Measurements from ENCODE around the gene CPN1.
A peak's percentile ranks its signal among the peaks of the same experiment; 100 is the strongest.
"Not testable (repeated sequence)": the region's sequence is repeated elsewhere in the genome, so short reads cannot be mapped to it uniquely, and the experiment has no call there.

CPN1 gene

GRCh38 chr10:100020886-100021253, 60.8 kb downstream of the CPN1 start:
- no peaks in the 10 kb centered on the region for H3K27me3 Mint-ChIP-seq
- H3K27ac Mint-ChIP-seq, result peak overlapping the region; percentile 26
- H3K9me3 Mint-ChIP-seq, result no peaks in the 10 kb centered on the region
- H3K4me1 Mint-ChIP-seq, result peaks cover 15% of the 10 kb centered on the region
- ATAC-seq, result no peak
- no peaks in the 10 kb centered on the region for H3K36me3 Mint-ChIP-seq
- H3K4me3 Mint-ChIP-seq, result no peak overlapping the region

- Mint-ChIP-seq H3K9me3 (no peaks in the 10 kb centered on the region), H3K27me3 (no peaks in the 10 kb centered on the region), H3K4me3 (no peak overlapping the region), H3K36me3 (no peaks in the 10 kb centered on the region), H3K27ac (peak overlapping the region; percentile 26), H3K4me1 (peaks cover 15% of the 10 kb centered on the region)
- peak; percentile 73 for ATAC-seq
Measured at GRCh38 chr10:100020142-100020885, 61.4 kb downstream of the CPN1 start.

GRCh38 chr10:100019787-100020141, 61.9 kb downstream of the CPN1 start:
- no peaks in the 10 kb centered on the region for H3K9me3 Mint-ChIP-seq

GRCh38 chr10:100014071-100014762, 67.5 kb downstream of the CPN1 start:
- Mint-ChIP-seq H3K27ac (peak overlapping the region; percentile 92), H3K36me3 (no peaks in the 10 kb centered on the region), H3K9me3 (no peaks in the 10 kb centered on the region), H3K4me1 (peaks cover 32% of the 10 kb centered on the region), H3K27me3 (no peaks in the 10 kb centered on the region), H3K4me3 (peak overlapping the region; percentile 44)
- ATAC-seq, result peak; percentile 77

More at GRCh38 chr10:100019787-100020141, 61.9 kb downstream of the CPN1 start:
- Mint-ChIP-seq H3K27me3 (no peaks in the 10 kb centered on the region), H3K27ac (peak overlapping the region; percentile 26), H3K36me3 (no peaks in the 10 kb centered on the region), H3K4me1 (peaks cover 15% of the 10 kb centered on the region), H3K4me3 (no peak overlapping the region)
- ATAC-seq, result no peak

- Mint-ChIP-seq H3K27me3 (no peaks in the 10 kb centered on the region), H3K27ac (peak overlapping the region; percentile 92), H3K4me3 (no peak overlapping the region), H3K9me3 (no peaks in the 10 kb centered on the region), H3K4me1 (peaks cover 38% of the 10 kb centered on the region), H3K36me3 (no peaks in the 10 kb centered on the region)
- no peak for ATAC-seq
Measured at GRCh38 chr10:100013621-100014020, 68.0 kb downstream of the CPN1 start.

- H3K27ac Mint-ChIP-seq, result peak overlapping the region; percentile 92
- H3K36me3 Mint-ChIP-seq, ATAC-seq, H3K4me3 Mint-ChIP-seq, H3K27me3 Mint-ChIP-seq, H3K9me3 Mint-ChIP-seq: not testable (repeated sequence)
- peaks cover 55% of the 10 kb centered on the region for H3K4me1 Mint-ChIP-seq
Measured at GRCh38 chr10:100011906-100012305, 69.8 kb downstream of the CPN1 start.

- no peaks in the 10 kb centered on the region for H3K9me3 Mint-ChIP-seq
- no peaks in the 10 kb centered on the region for H3K36me3 Mint-ChIP-seq
- no peaks in the 10 kb centered on the region for H3K27me3 Mint-ChIP-seq
- ATAC-seq, result peak; percentile 93
- peak within 1 kb of the TSS; percentile 77 for H3K27ac Mint-ChIP-seq
- peak within 1 kb of the TSS; percentile 89 for H3K4me3 Mint-ChIP-seq
- peaks cover 74% of the 10 kb centered on the region for H3K4me1 Mint-ChIP-seq
Measured at GRCh38 chr10:100009793-100010676, 71.6 kb downstream of the CPN1 start, which contains the start of gene DNMBP. Gene DNMBP, minus strand, starts transcription at chr10:100009947. Its CDS starts 37,823 bp downstream, at chr10:99972124.

GRCh38 chr10:100009283-100009792, 72.3 kb downstream of the CPN1 start:
- H3K9me3 Mint-ChIP-seq, result no peaks in the 10 kb centered on the region
- peaks cover 74% of the 10 kb centered on the region for H3K4me1 Mint-ChIP-seq
- peak overlapping the region; percentile 89 for H3K4me3 Mint-ChIP-seq
- no peaks in the 10 kb centered on the region for H3K36me3 Mint-ChIP-seq
- peak; percentile 82 for ATAC-seq
- no peaks in the 10 kb centered on the region for H3K27me3 Mint-ChIP-seq
- H3K27ac Mint-ChIP-seq, result peak overlapping the region; percentile 77

- no peak for ATAC-seq
Measured at GRCh38 chr10:100008708-100009282, 72.9 kb downstream of the CPN1 start.

GRCh38 chr10:100008142-100008522, 73.5 kb downstream of the CPN1 start:
- ATAC-seq, result no peak
- H3K4me3 Mint-ChIP-seq, result peak overlapping the region; percentile 89
- H3K36me3 Mint-ChIP-seq, result no peaks in the 10 kb centered on the region
- no peaks in the 10 kb centered on the region for H3K27me3 Mint-ChIP-seq
- H3K27ac Mint-ChIP-seq, result peak overlapping the region; percentile 43
- H3K4me1 Mint-ChIP-seq, result peaks cover 63% of the 10 kb centered on the region
- no peaks in the 10 kb centered on the region for H3K9me3 Mint-ChIP-seq

More at GRCh38 chr10:100008708-100009282, 72.9 kb downstream of the CPN1 start:
- Mint-ChIP-seq H3K27me3 (no peaks in the 10 kb centered on the region), H3K4me1 (peaks cover 69% of the 10 kb centered on the region), H3K27ac (peak overlapping the region; percentile 77), H3K36me3 (no peaks in the 10 kb centered on the region), H3K9me3 (no peaks in the 10 kb centered on the region), H3K4me3 (peak overlapping the region; percentile 89)

GRCh38 chr10:100007231-100008141, 74.2 kb downstream of the CPN1 start:
- Mint-ChIP-seq H3K9me3 (no peaks in the 10 kb centered on the region), H3K4me1 (peaks cover 65% of the 10 kb centered on the region), H3K36me3 (no peaks in the 10 kb centered on the region), H3K4me3 (peak overlapping the region; percentile 66), H3K27me3 (no peaks in the 10 kb centered on the region), H3K27ac (peak overlapping the region; percentile 43)
- no peak for ATAC-seq

GRCh38 chr10:100006243-100006886, 75.3 kb downstream of the CPN1 start:
- peaks cover 5% of the 10 kb centered on the region for H3K36me3 Mint-ChIP-seq
- no peaks in the 10 kb centered on the region for H3K9me3 Mint-ChIP-seq
- peak overlapping the region; percentile 43 for H3K27ac Mint-ChIP-seq
- peaks cover 65% of the 10 kb centered on the region for H3K4me1 Mint-ChIP-seq
- H3K27me3 Mint-ChIP-seq, result no peaks in the 10 kb centered on the region
- H3K4me3 Mint-ChIP-seq, result no peak overlapping the region
- ATAC-seq, result peak; percentile 46

GRCh38 chr10:100004805-100005510, 76.7 kb downstream of the CPN1 start:
- Mint-ChIP-seq H3K9me3 (no peaks in the 10 kb centered on the region), H3K36me3 (peaks cover 7% of the 10 kb centered on the region), H3K27ac (peak overlapping the region; percentile 44), H3K4me3 (no peak overlapping the region), H3K4me1 (peaks cover 54% of the 10 kb centered on the region), H3K27me3 (no peaks in the 10 kb centered on the region)
- no peak for ATAC-seq
